ENCODE results near the gene MTHFD2.
"Not testable (repeated sequence)": the region's sequence is repeated elsewhere in the genome, so short reads cannot be mapped to it uniquely, and the experiment has no call there.

The MTHFD2 gene

GRCh38 chr2:74183878-74184277, 14.5 kb upstream of the MTHFD2 start:
- no peak overlapping the region for H3K4me3 ChIP-seq (ENCODE audit: low read length)
- no peak for DNase-seq (ENCODE audit: low read depth)
- no peak for TF ChIP-seq CTCF (conservative IDR thresholded peaks at IDR 0.05; ENCODE audit: low read length)

DNA sequence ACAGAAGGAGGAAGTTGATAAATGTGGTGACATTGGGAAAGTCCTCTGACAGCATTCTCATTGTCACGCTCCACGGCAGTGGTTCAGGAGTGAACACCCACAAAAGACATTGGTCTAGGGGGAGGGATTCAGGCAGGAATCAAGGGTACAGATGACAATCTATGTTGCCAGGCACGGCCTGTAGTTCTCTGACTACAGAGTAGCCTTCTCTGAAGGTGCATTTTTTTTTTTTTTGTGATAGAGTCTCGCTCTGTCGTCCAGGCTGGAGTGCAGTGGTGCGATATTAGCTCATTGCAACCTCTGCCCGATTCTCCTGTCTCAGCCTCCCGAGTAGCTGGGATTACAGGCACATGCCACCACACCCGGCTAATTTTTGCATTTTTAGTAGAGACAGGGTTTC, 12.4 kb upstream of the MTHFD2 start:
- TF ChIP-seq CTCF (conservative IDR thresholded peaks at IDR 0.05; ENCODE audit: low read length), result no peak
- DNase-seq (ENCODE audit: low read depth), result no peak
- H3K4me3 ChIP-seq (ENCODE audit: low read length), result no peak overlapping the region

- H3K4me3 ChIP-seq (ENCODE audit: low read length); DNase-seq (ENCODE audit: low read depth): not testable (repeated sequence)
These were observed 11.7 kb upstream of the MTHFD2 start for GRCh38 chr2:74186706-74187105.

DNA sequence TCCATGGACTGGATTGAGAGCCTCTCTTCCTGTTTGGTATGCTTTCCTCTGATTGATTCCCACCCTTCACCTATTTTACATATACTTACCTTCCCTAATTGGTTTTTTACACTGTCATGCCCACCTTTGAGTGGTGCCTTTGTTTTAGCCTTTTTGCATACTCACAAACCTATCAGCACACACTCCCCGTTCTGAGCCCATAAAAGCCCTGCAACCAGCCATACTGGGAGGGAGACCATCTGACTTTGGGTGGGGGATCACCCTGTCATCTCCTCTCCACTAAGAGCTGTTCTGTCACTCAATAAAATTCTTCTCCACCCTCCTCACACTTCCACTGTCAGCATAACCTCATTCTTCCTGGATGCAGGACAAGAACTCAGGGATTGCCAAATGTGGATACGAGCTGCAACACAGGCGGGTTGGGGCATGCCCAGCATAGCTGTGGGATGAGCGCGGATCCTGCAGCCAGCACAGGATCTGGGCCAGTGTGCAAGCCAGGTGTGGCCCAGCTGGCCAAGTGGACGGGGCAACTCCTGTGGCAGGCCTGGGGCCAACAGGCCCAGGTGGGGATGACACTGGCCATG, 10.3 kb upstream of the MTHFD2 start:
- no peak overlapping the region for H3K4me3 ChIP-seq (ENCODE audit: low read length)
- TF ChIP-seq CTCF (conservative IDR thresholded peaks at IDR 0.05; ENCODE audit: low read length), result no peak
- DNase-seq (ENCODE audit: low read depth), result peak; percentile 91

- DNase-seq (ENCODE audit: low read depth), result no peak
- TF ChIP-seq CTCF (conservative IDR thresholded peaks at IDR 0.05; ENCODE audit: low read length), result no peak
These were observed 9.7 kb upstream of the MTHFD2 start for GRCh38 chr2:74188696-74189095.

GRCh38 chr2:74191596-74192380, 6.6 kb upstream of the MTHFD2 start:
- DNase-seq (ENCODE audit: low read depth), result no peak
- TF ChIP-seq CTCF (conservative IDR thresholded peaks at IDR 0.05; ENCODE audit: low read length), result no peak
- H3K4me3 ChIP-seq (ENCODE audit: low read length), result no peak overlapping the region

More at GRCh38 chr2:74188696-74189095, 9.7 kb upstream of the MTHFD2 start:
- H3K4me3 ChIP-seq (ENCODE audit: low read length), result no peak overlapping the region

- TF ChIP-seq CTCF (conservative IDR thresholded peaks at IDR 0.05; ENCODE audit: low read length), result no peak
- H3K4me3 ChIP-seq (ENCODE audit: low read length), result no peak overlapping the region
- DNase-seq (ENCODE audit: low read depth), result no peak
These were observed 3.6 kb upstream of the MTHFD2 start for GRCh38 chr2:74194799-74195198.
